Superior temporal gyrus (tissue), 1 donor: ENCODE results near the gene SND1.
"Not testable (repeated sequence)": the region's sequence is repeated elsewhere in the genome, so short reads cannot be mapped to it uniquely, and the experiment has no call there.

Experiments used
- DNase-seq: peaks from one replicate; pipeline ENCODE4 v3.0.0-alpha.2; 2016; ENCODE audit errors: extremely low spot score

Gene SND1

GRCh38 chr7:127652333-127653248 lies 597 bp downstream of the SND1 start:
- no peak for DNase-seq

GRCh38 chr7:127653396-127653795 lies 1.4 kb downstream of the SND1 start:
- no peak for DNase-seq

GRCh38 chr7:127654404-127655394 lies 2.7 kb downstream of the SND1 start:
- DNase-seq, result no peak

- no peak for DNase-seq
Measured at GRCh38 chr7:127655720-127656119, 3.7 kb downstream of the SND1 start.

- DNase-seq, result no peak
Measured at GRCh38 chr7:127657500-127657899, 5.5 kb downstream of the SND1 start.

GRCh38 chr7:127658970-127659630 lies 7.1 kb downstream of the SND1 start:
- DNase-seq, result no peak

- no peak for DNase-seq
Measured at GRCh38 chr7:127665922-127666321, 13.9 kb downstream of the SND1 start.

- no peak for DNase-seq
Measured at GRCh38 chr7:127666602-127667001, 14.6 kb downstream of the SND1 start.

GRCh38 chr7:127667017-127667670 lies 15.2 kb downstream of the SND1 start:
- no peak for DNase-seq

GRCh38 chr7:127667759-127668530 lies 16.0 kb downstream of the SND1 start:
- no peak for DNase-seq

- DNase-seq, result no peak
Measured at GRCh38 chr7:127671341-127671740, 19.3 kb downstream of the SND1 start.

- no peak for DNase-seq
Measured at GRCh38 chr7:127673902-127674301, 21.9 kb downstream of the SND1 start.

- no peak for DNase-seq
Measured at GRCh38 chr7:127674361-127674760, 22.4 kb downstream of the SND1 start.

GRCh38 chr7:127674923-127675322 lies 22.9 kb downstream of the SND1 start:
- not testable (repeated sequence) for DNase-seq

GRCh38 chr7:127675721-127676120 lies 23.7 kb downstream of the SND1 start:
- DNase-seq, result no peak

GRCh38 chr7:127677433-127678230 lies 25.6 kb downstream of the SND1 start:
- DNase-seq, result peak; percentile 41

GRCh38 chr7:127678337-127678736 lies 26.3 kb downstream of the SND1 start:
- DNase-seq, result no peak

- DNase-seq, result no peak
Measured at GRCh38 chr7:127678947-127679346, 27.0 kb downstream of the SND1 start.

GRCh38 chr7:127680983-127681382 lies 29.0 kb downstream of the SND1 start:
- no peak for DNase-seq

GRCh38 chr7:127682140-127682539 lies 30.1 kb downstream of the SND1 start:
- no peak for DNase-seq
